ENCODE results near the gene KCNE4.

The KCNE4 gene

GRCh38 chr2:223032187-223033142 lies 19.5 kb upstream of the KCNE4 start:
- no peaks in the 10 kb centered on the region for H3K36me3 Mint-ChIP-seq
- H3K4me3 Mint-ChIP-seq: no peak overlapping the region
- no peaks in the 10 kb centered on the region for H3K4me1 Mint-ChIP-seq
- no peak for ATAC-seq
- no peak overlapping the region for H3K27ac Mint-ChIP-seq
- peaks cover 3% of the 10 kb centered on the region for H3K9me3 Mint-ChIP-seq
- peaks cover 21% of the 10 kb centered on the region for H3K27me3 Mint-ChIP-seq

GRCh38 chr2:223034221-223034975 lies 17.6 kb upstream of the KCNE4 start:
- Mint-ChIP-seq H3K4me3 (no peak overlapping the region), H3K9me3 (peaks cover 3% of the 10 kb centered on the region), H3K4me1 (no peaks in the 10 kb centered on the region), H3K27me3 (peaks cover 21% of the 10 kb centered on the region), H3K36me3 (no peaks in the 10 kb centered on the region), H3K27ac (no peak overlapping the region)
- no peak for ATAC-seq

- no peaks in the 10 kb centered on the region for H3K4me1 Mint-ChIP-seq
- H3K27me3 Mint-ChIP-seq: peaks cover 30% of the 10 kb centered on the region
- ATAC-seq: no peak
- no peak overlapping the region for H3K27ac Mint-ChIP-seq
- no peak overlapping the region for H3K4me3 Mint-ChIP-seq
- H3K36me3 Mint-ChIP-seq: no peaks in the 10 kb centered on the region
- H3K9me3 Mint-ChIP-seq: peaks cover 3% of the 10 kb centered on the region
These were observed 15.1 kb upstream of the KCNE4 start for GRCh38 chr2:223036790-223037444.

- H3K4me3 Mint-ChIP-seq: no peak overlapping the region
- no peak for ATAC-seq
- peaks cover 30% of the 10 kb centered on the region for H3K27me3 Mint-ChIP-seq
- no peaks in the 10 kb centered on the region for H3K9me3 Mint-ChIP-seq
- H3K4me1 Mint-ChIP-seq: no peaks in the 10 kb centered on the region
- H3K36me3 Mint-ChIP-seq: no peaks in the 10 kb centered on the region
- H3K27ac Mint-ChIP-seq: no peak overlapping the region
These were observed 14.6 kb upstream of the KCNE4 start for GRCh38 chr2:223037445-223037800.

GRCh38 chr2:223039618-223040017 lies 12.4 kb upstream of the KCNE4 start:
- no peaks in the 10 kb centered on the region for H3K36me3 Mint-ChIP-seq
- no peaks in the 10 kb centered on the region for H3K4me1 Mint-ChIP-seq
- no peak overlapping the region for H3K4me3 Mint-ChIP-seq
- no peak for ATAC-seq
- no peaks in the 10 kb centered on the region for H3K9me3 Mint-ChIP-seq
- H3K27me3 Mint-ChIP-seq: peaks cover 30% of the 10 kb centered on the region
- no peak overlapping the region for H3K27ac Mint-ChIP-seq

GRCh38 chr2:223040527-223040926 lies 11.5 kb upstream of the KCNE4 start:
- Mint-ChIP-seq H3K4me3 (no peak overlapping the region), H3K4me1 (no peaks in the 10 kb centered on the region), H3K27ac (no peak overlapping the region), H3K36me3 (no peaks in the 10 kb centered on the region), H3K27me3 (peaks cover 24% of the 10 kb centered on the region), H3K9me3 (no peaks in the 10 kb centered on the region)
- ATAC-seq: no peak

GRCh38 chr2:223041527-223042109 lies 10.4 kb upstream of the KCNE4 start:
- Mint-ChIP-seq H3K36me3 (no peaks in the 10 kb centered on the region), H3K4me3 (no peak overlapping the region), H3K4me1 (no peaks in the 10 kb centered on the region), H3K9me3 (no peaks in the 10 kb centered on the region), H3K27me3 (peaks cover 13% of the 10 kb centered on the region), H3K27ac (no peak overlapping the region)
- ATAC-seq: no peak

- H3K4me1 Mint-ChIP-seq: no peaks in the 10 kb centered on the region
- no peaks in the 10 kb centered on the region for H3K36me3 Mint-ChIP-seq
- no peak for ATAC-seq
- H3K27me3 Mint-ChIP-seq: peaks cover 9% of the 10 kb centered on the region
- H3K27ac Mint-ChIP-seq: no peak overlapping the region
- H3K9me3 Mint-ChIP-seq: no peaks in the 10 kb centered on the region
- no peak overlapping the region for H3K4me3 Mint-ChIP-seq
These were observed 9.7 kb upstream of the KCNE4 start for GRCh38 chr2:223042284-223042683.

GRCh38 chr2:223042704-223043118 lies 9.3 kb upstream of the KCNE4 start:
- Mint-ChIP-seq H3K36me3 (no peaks in the 10 kb centered on the region), H3K27ac (no peak overlapping the region), H3K9me3 (no peaks in the 10 kb centered on the region), H3K27me3 (peaks cover 13% of the 10 kb centered on the region), H3K4me1 (no peaks in the 10 kb centered on the region), H3K4me3 (no peak overlapping the region)
- no peak for ATAC-seq

GRCh38 chr2:223043164-223043941 lies 8.6 kb upstream of the KCNE4 start:
- H3K27ac Mint-ChIP-seq: no peak overlapping the region
- H3K4me1 Mint-ChIP-seq: no peaks in the 10 kb centered on the region
- ATAC-seq: no peak
- H3K4me3 Mint-ChIP-seq: no peak overlapping the region
- H3K36me3 Mint-ChIP-seq: no peaks in the 10 kb centered on the region
- peaks cover 17% of the 10 kb centered on the region for H3K27me3 Mint-ChIP-seq
- H3K9me3 Mint-ChIP-seq: no peaks in the 10 kb centered on the region

- H3K9me3 Mint-ChIP-seq: no peaks in the 10 kb centered on the region
- no peak for ATAC-seq
- H3K27me3 Mint-ChIP-seq: peaks cover 17% of the 10 kb centered on the region
These were observed 7.7 kb upstream of the KCNE4 start for GRCh38 chr2:223044092-223044836.

GRCh38 chr2:223044916-223045700 lies 6.9 kb upstream of the KCNE4 start:
- Mint-ChIP-seq H3K4me3 (no peak overlapping the region), H3K4me1 (no peaks in the 10 kb centered on the region), H3K36me3 (no peaks in the 10 kb centered on the region), H3K27me3 (peaks cover 17% of the 10 kb centered on the region), H3K27ac (no peak overlapping the region), H3K9me3 (no peaks in the 10 kb centered on the region)
- ATAC-seq: no peak

More at GRCh38 chr2:223044092-223044836, 7.7 kb upstream of the KCNE4 start:
- H3K27ac Mint-ChIP-seq: no peak overlapping the region
- no peak overlapping the region for H3K4me3 Mint-ChIP-seq
- H3K36me3 Mint-ChIP-seq: no peaks in the 10 kb centered on the region
- no peaks in the 10 kb centered on the region for H3K4me1 Mint-ChIP-seq

GRCh38 chr2:223046470-223047040 lies 5.4 kb upstream of the KCNE4 start:
- Mint-ChIP-seq H3K36me3 (no peaks in the 10 kb centered on the region), H3K4me3 (no peak overlapping the region), H3K27ac (no peak overlapping the region), H3K27me3 (peaks cover 8% of the 10 kb centered on the region), H3K9me3 (no peaks in the 10 kb centered on the region), H3K4me1 (no peaks in the 10 kb centered on the region)
- ATAC-seq: no peak

All from stimulated activated memory B cell treated with anti-CD40 and anti-IgM and Interleukin-4, amounts not matched to agents 10 μg/mL and 1 μg/mL and 100 μg/mL, for 72 hours (primary cell).